ENCODE data around the gene IMP4.
A peak's percentile ranks its signal among the peaks of the same experiment; 100 is the strongest.

DNA sequence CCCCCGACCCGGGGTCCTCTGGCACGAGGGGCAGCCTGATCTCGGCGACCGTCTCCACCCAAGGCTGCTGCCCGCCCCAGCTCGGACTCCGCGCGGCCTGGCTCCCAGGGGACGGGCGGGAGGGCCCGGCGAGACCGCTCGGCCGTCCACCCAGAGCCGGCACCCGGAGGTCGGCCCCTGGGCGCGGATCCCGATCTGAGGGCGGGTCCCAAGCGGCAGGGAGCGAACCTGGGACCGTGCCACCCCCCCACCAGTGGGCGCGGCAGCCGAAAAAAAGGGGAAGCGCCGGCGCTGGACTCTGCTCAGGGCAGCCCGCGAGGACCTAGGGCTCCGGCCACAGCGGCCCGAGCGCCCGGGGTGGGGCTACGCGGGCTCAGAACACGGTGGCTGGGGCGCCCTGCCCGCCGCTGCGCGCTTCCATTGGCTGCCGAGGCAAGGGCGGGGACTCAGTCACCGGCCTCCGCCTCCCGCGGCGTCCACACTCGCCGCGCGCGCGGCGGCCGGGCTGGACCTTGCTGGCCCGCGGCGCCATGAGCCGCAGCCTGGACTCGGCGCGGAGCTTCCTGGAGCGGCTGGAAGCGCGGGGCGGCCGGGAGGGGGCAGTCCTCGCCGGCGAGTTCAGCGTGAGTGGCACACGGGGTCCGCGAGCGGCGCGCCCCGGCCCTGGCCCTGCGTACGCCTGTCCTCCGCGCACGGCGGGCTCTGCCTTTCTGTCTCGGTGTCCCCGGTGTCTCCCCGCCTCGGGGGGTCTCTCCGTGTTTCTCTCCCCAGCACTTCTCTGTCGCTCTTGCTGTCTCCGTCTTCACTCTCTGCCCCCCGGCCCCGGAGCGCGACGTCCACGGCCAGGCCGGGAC, 13.1 kb downstream of the IMP4 start, which contains the start of gene PTPN18:
- TF ChIP-seq, protein P1, sequence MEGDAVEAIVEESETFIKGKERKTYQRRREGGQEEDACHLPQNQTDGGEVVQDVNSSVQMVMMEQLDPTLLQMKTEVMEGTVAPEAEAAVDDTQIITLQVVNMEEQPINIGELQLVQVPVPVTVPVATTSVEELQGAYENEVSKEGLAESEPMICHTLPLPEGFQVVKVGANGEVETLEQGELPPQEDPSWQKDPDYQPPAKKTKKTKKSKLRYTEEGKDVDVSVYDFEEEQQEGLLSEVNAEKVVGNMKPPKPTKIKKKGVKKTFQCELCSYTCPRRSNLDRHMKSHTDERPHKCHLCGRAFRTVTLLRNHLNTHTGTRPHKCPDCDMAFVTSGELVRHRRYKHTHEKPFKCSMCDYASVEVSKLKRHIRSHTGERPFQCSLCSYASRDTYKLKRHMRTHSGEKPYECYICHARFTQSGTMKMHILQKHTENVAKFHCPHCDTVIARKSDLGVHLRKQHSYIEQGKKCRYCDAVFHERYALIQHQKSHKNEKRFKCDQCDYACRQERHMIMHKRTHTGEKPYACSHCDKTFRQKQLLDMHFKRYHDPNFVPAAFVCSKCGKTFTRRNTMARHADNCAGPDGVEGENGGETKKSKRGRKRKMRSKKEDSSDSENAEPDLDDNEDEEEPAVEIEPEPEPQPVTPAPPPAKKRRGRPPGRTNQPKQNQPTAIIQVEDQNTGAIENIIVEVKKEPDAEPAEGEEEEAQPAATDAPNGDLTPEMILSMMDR (IDR thresholded peaks at IDR 0.05) = peak in 5 of 6 experiments; percentile 27 to 57 (median 51)
- TF ChIP-seq POLR2A (IDR thresholded peaks at IDR 0.05) = peak in 3 of 4 donors; percentile 35 to 91 (median 84)
